PFSK-1 (cell line): Measurements from ENCODE around the gene LPAR3.

Experiments used
- FOXP2 ChIP-seq: optimal IDR thresholded peaks from 2 replicates; pipeline ENCODE3; 2011; ENCODE audit warnings: borderline replicate concordance, control low read depth, inconsistent platforms; ENCODE audit not compliant: insufficient read depth; ENCODE audit errors: extremely low read length, extremely low read depth
- POLR2AphosphoS5 ChIP-seq: IDR thresholded peaks from 2 replicates; pipeline ENCODE4 v1.6.1; 2012; ENCODE audit warnings: low read depth, mild to moderate bottlenecking, control low read depth, low read length, moderate library complexity
- REST ChIP-seq, 2 experiments: IDR thresholded peaks; 2 replicates each; pipeline versions ENCODE4 v1.6.1 to v1.8.0; 2011 to 2012; ENCODE audit warnings: low read depth in 2 of 2, low read length in 2 of 2, control low read depth in 1 of 2, inconsistent platforms in 1 of 2, mild to moderate bottlenecking in 1 of 2, moderate library complexity in 1 of 2; ENCODE audit not compliant: insufficient read depth in 1 of 2
- SIN3A ChIP-seq: IDR thresholded peaks from 2 replicates; pipeline ENCODE4 v1.6.1; 2012; ENCODE audit warnings: mild to moderate bottlenecking, low read length, moderate library complexity, borderline replicate concordance; ENCODE audit not compliant: insufficient read depth
- TAF1 ChIP-seq: IDR thresholded peaks from 2 replicates; pipeline ENCODE4 v1.6.1; 2012; ENCODE audit warnings: low read length, control low read depth, borderline replicate concordance; ENCODE audit not compliant: insufficient read depth

The LPAR3 gene

DNA sequence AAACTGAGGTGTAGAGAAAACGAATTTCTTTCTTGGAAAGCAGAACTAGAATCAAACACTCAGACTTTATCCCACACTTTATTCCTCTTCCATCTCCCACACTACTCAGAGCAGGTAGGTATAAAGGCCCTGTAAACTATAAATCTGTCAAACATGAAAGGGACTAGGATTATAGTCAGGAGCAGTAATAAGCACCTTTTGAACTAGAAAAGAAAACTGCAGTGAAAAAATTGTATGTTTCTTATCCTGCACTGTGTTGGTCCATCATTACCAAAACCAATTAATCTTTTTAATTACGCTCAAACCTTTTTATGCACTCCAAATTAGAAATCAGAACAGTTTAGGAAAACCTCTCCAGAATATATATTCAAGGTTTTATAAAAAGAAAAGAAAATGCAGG, 47.6 kb downstream of the LPAR3 start:
- TF ChIP-seq SIN3A (no peak), REST (IDR thresholded peaks at IDR 0.05; ENCODE audit: insufficient read depth in 1 of 2, low read depth in 2 of 2, low read length in 2 of 2) (no peak), POLR2AphosphoS5 (no peak), FOXP2 (no peak), TAF1 (no peak)

GRCh38 chr1:84844094-84844493, 48.9 kb downstream of the LPAR3 start:
- TF ChIP-seq SIN3A = no peak
- TF ChIP-seq TAF1 = no peak
- no peak for TF ChIP-seq FOXP2
- TF ChIP-seq REST (IDR thresholded peaks at IDR 0.05; ENCODE audit: insufficient read depth in 1 of 2, low read depth in 2 of 2, low read length in 2 of 2) = no peak
- TF ChIP-seq POLR2AphosphoS5 = no peak

DNA sequence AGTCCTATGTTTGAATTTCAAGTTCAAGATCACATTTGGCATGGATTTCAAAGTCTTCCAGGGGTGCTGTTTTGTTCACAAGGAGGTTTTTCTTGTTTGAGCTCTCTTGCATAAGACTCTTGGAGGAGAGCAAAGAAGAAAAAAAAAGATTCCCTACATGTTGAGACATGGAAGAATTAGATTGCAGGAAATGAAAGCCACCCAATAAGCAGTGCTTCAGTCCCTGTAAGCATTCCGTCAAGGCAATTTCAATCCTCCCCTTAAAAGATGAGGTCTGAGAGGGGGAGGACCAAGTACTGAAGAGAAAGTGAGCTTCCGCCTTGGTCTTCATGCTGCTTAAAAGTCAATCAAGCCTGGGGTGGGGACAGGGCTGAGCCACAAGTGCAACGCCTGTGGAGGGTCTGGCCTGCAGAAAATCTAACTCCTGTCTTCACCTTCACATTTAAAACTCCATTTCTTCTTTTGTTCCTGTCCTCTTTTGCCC, 50.2 kb downstream of the LPAR3 start:
- TF ChIP-seq POLR2AphosphoS5 (no peak), FOXP2 (no peak), SIN3A (no peak), REST (IDR thresholded peaks at IDR 0.05; ENCODE audit: insufficient read depth in 1 of 2, low read depth in 2 of 2, low read length in 2 of 2) (no peak), TAF1 (no peak)

- no peak for TF ChIP-seq SIN3A
- TF ChIP-seq TAF1 = no peak
- no peak for TF ChIP-seq REST (IDR thresholded peaks at IDR 0.05; ENCODE audit: insufficient read depth in 1 of 2, low read depth in 2 of 2, low read length in 2 of 2)
- no peak for TF ChIP-seq POLR2AphosphoS5
- no peak for TF ChIP-seq FOXP2
These were observed 51.0 kb downstream of the LPAR3 start for GRCh38 chr1:84841971-84842370.

- no peak for TF ChIP-seq SIN3A
- TF ChIP-seq TAF1 = no peak
- no peak for TF ChIP-seq REST (IDR thresholded peaks at IDR 0.05; ENCODE audit: insufficient read depth in 1 of 2, low read depth in 2 of 2, low read length in 2 of 2)
- no peak for TF ChIP-seq FOXP2
- TF ChIP-seq POLR2AphosphoS5 = no peak
These were observed 52.7 kb downstream of the LPAR3 start for GRCh38 chr1:84840346-84840745.
